GM12878 (cell line): ENCODE data around the gene CKAP5. TPM values are rescaled to one million over a fixed set of nuclear protein-coding genes. Genes with fewer than 3 reads are reported as not detected.
A peak's percentile ranks its signal among the peaks of the same experiment; 100 is the strongest.

ENCODE experiments used
- BCL11A ChIP-seq: IDR thresholded peaks from 2 replicates; pipeline ENCODE4 v1.6.1; 2011; ENCODE audit warnings: low read depth, low read length
- CBX5 ChIP-seq: sonication (generic); IDR thresholded peaks from 2 replicates; pipeline ENCODE4 v1.6.1; 2016; ENCODE audit warnings: low read depth, moderate library complexity, mild to moderate bottlenecking, inconsistent platforms
- CTCF ChIP-seq, 3 experiments: IDR thresholded peaks in 2 of 3; conservative IDR thresholded peaks in 1 of 3; 2 replicates each; pipeline ENCODE4 v1.5.1; 2011; ENCODE audit warnings: low read depth in 3 of 3, low read length in 3 of 3, mild to moderate bottlenecking in 3 of 3, control low read depth in 2 of 3, moderate library complexity in 2 of 3, inconsistent platforms in 1 of 3, mixed read lengths in 1 of 3; ENCODE audit not compliant: control insufficient read depth in 2 of 3, insufficient read depth in 1 of 3; ENCODE audit errors: extremely low read depth in 1 of 3
- DPF2 ChIP-seq: fragments of 450-650 bp; IDR thresholded peaks from 2 replicates; pipeline ENCODE4 v1.6.1; 2017; ENCODE audit warnings: mild to moderate bottlenecking
- MEF2A ChIP-seq: IDR thresholded peaks from 2 replicates; pipeline ENCODE4 v1.6.1; 2011; ENCODE audit warnings: low read depth, mild to moderate bottlenecking, low read length, moderate library complexity; ENCODE audit not compliant: insufficient read depth
- NBN ChIP-seq: fragments of 450-650 bp; IDR thresholded peaks from 2 replicates; pipeline ENCODE4 v1.6.1; 2016
- NKRF ChIP-seq: fragments of 450-650 bp; conservative IDR thresholded peaks from 2 replicates; pipeline ENCODE4 v1.6.1; 2017; ENCODE audit warnings: mild to moderate bottlenecking, moderate library complexity
- RAD21 ChIP-seq: IDR thresholded peaks from 2 replicates; pipeline ENCODE4 v1.6.1; 2011; ENCODE audit warnings: mild to moderate bottlenecking, low read depth, low read length, moderate library complexity; ENCODE audit not compliant: insufficient read depth
- RBBP5 ChIP-seq: fragments of 200-600 bp; sonication (generic); conservative IDR thresholded peaks from 2 replicates; pipeline ENCODE4 v1.6.1; 2016
- SIN3A ChIP-seq: IDR thresholded peaks from 2 replicates; pipeline ENCODE4 v1.6.1; 2012; ENCODE audit warnings: low read depth, low read length, improper control_type of control experiment
- SIX5 ChIP-seq: IDR thresholded peaks from 2 replicates; pipeline ENCODE4 v1.6.1; 2011; ENCODE audit warnings: mild to moderate bottlenecking, low read depth, low read length, moderate library complexity; ENCODE audit not compliant: severe bottlenecking
- SMC3 ChIP-seq: IDR thresholded peaks from 2 replicates; pipeline ENCODE4 v1.6.1; 2011; ENCODE audit warnings: low read length, improper control_type of control experiment, borderline replicate concordance
- SUPT20H ChIP-seq: IDR thresholded peaks from 2 replicates; pipeline ENCODE4 v1.6.1; 2011; ENCODE audit warnings: low read depth, mild to moderate bottlenecking, low read length, moderate library complexity, borderline replicate concordance; ENCODE audit not compliant: control insufficient read depth
- SUZ12 ChIP-seq: fragments of 200-600 bp; sonication (generic); IDR thresholded peaks from one replicate; pipeline ENCODE4 v1.6.1; 2018; ENCODE audit warnings: antibody characterized with exemption, mild to moderate bottlenecking; ENCODE audit not compliant: unreplicated experiment
- TAF1 ChIP-seq: IDR thresholded peaks from 2 replicates; pipeline ENCODE4 v1.6.1; 2011; ENCODE audit warnings: mild to moderate bottlenecking, low read depth, low read length, borderline replicate concordance
- TARDBP ChIP-seq: IDR thresholded peaks from 2 replicates; pipeline ENCODE4 v1.6.1; 2016; ENCODE audit warnings: borderline replicate concordance
- ZBTB11 ChIP-seq: fragments of 450-650 bp; formaldehyde crosslinking; IDR thresholded peaks from 2 replicates; pipeline ENCODE4 v1.5.0; 2022; ENCODE audit warnings: mild to moderate bottlenecking, missing genetic modification characterization
- ZBTB40 ChIP-seq: fragments of 450-650 bp; IDR thresholded peaks from 2 replicates; pipeline ENCODE4 v1.6.1; 2016; ENCODE audit warnings: mild to moderate bottlenecking, moderate library complexity, borderline replicate concordance
- polyA plus RNA-seq, 11 experiments: library from polyadenylated mRNA; depleted of rRNA in 4 of 11; unstranded in 6 of 11; stranded (reverse) in 5 of 11; fragments of >200 nt; fragmentation: Nextera tagmentation in 4 of 11; fragmentation: Illumina TruSeq in 1 of 11; extraction: Ambion mirVana in 4 of 11; extraction: Trizol in 1 of 11; gene quantifications; 1 replicate in 1 of 11; 2 replicates in 10 of 11; pipeline versions ENCODE4 v1.2.1 to v1.2.3, GENCODE V29; 2011 to 2016; ENCODE audit warnings: inconsistent platforms in 2 of 11, missing spikeins in 2 of 11, low read depth in 1 of 11
- total RNA-seq, 4 experiments: library from RNA; depleted of rRNA in 3 of 4; stranded (reverse); fragments of >200 nt in 3 of 4; fragmentation: Illumina TruSeq in 1 of 4; extraction: Trizol in 1 of 4; gene quantifications; 2 replicates each; pipeline versions ENCODE4 v1.2.1 to v1.2.3, GENCODE V29; 2013 to 2021

The CKAP5 gene
- total and polyA plus RNA-seq, 10 of the 15 experiments (the other 5 are each of a cell fraction or from before 2014, with no cell fraction given) = 20.1 to 161 (median 79.8) TPM

GRCh38 chr11:46700241-46701077, 145.6 kb downstream of the CKAP5 start, which contains the start of the genes ARHGAP1 and ZNF408 (continued):
- peak; percentile 100 for TF ChIP-seq ZBTB40
- no peak for TF ChIP-seq SMC3
- TF ChIP-seq BCL11A = no peak
- TF ChIP-seq DPF2 = no peak
- peak; percentile 43; the same call in 1 of the 2 replicates for TF ChIP-seq SIN3A
- TF ChIP-seq RAD21 = no peak
- no peak for TF ChIP-seq CBX5
- TF ChIP-seq CTCF (IDR thresholded peaks at IDR 0.05 in 2 of 3, conservative IDR thresholded peaks at IDR 0.05 in 1 of 3; ENCODE audit: control insufficient read depth in 2 of 3, extremely low read depth in 1 of 3, insufficient read depth in 1 of 3, low read depth in 3 of 3, low read length in 3 of 3) = no peak
- TF ChIP-seq NKRF = peak; percentile 79
- peak; percentile 80; the same call in 1 of the 2 replicates for TF ChIP-seq RBBP5
- TF ChIP-seq TARDBP = no peak
- TF ChIP-seq SIX5 = peak; percentile 50
- TF ChIP-seq ZBTB11 (CRISPR knock-in tag) = peak; percentile 97
- TF ChIP-seq SUPT20H = no peak
- TF ChIP-seq MEF2A = peak; percentile 29; the same call in 1 of the 2 replicates
- TF ChIP-seq NBN = peak; percentile 99
- no peak for TF ChIP-seq SUZ12
- TF ChIP-seq TAF1 = peak; percentile 78
